NCI-H460 (cell line): Measurements from ENCODE around the gene SHISAL2A. TPM values are rescaled to one million over a fixed set of nuclear protein-coding genes. Genes with fewer than 3 reads are reported as not detected.
"Not testable (repeated sequence)": the region's sequence is repeated elsewhere in the genome, so short reads cannot be mapped to it uniquely, and the experiment has no call there.

Experiments
- DNase-seq: peaks from one replicate; pipeline ENCODE4 v3.0.0-alpha.2; 2016; ENCODE audit warnings: low read depth; ENCODE audit errors: extremely low read depth
- total RNA-seq: library from RNA; depleted of rRNA; stranded (reverse); fragments of >200 nt; shearing (Covaris generic); gene quantifications from 2 replicates; pipeline ENCODE4 v1.2.3, GENCODE V29; 2014; rRNA removed

The SHISAL2A gene
- total RNA-seq, 1 experiment from 2014 or later = not detected

DNA sequence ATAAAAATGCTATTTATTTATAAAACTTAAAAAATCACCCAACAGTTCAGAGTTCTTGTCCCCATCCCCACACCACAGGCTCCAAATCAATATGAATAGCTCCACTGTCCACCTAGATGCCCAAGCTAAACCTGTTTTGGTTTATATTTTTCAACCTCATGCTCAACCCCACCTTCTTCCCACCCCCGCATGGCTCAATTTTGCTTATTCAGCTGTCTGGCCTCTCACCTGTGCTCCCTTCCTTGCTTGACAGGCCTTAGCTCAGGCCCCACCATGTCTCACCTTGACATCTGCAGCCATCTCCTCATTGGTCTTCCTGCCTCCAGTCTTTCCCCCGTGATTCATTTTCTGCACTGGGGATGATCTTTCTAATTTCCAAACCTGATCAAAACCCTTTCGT, 47.4 kb downstream of the SHISAL2A start:
- no peak for DNase-seq

DNA sequence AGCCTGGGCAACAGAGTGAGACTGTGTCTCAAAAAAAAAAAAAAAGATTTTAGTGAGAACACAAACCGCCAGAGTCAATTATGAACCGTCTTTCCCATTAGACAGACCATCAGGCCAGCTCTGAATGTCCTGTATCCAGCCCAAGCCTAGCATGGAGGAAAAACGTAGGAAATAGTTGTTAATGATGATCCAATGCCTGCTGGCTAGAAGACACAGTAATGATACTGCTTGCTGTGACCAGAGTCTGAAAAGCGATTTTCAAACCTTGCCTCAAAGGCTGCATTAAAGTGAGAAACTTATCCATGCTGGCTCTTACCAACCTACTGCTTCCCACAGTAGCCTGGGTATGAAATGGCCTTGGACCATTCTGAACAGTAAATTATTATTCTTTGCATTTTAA, 48.2 kb downstream of the SHISAL2A start:
- no peak for DNase-seq

DNA sequence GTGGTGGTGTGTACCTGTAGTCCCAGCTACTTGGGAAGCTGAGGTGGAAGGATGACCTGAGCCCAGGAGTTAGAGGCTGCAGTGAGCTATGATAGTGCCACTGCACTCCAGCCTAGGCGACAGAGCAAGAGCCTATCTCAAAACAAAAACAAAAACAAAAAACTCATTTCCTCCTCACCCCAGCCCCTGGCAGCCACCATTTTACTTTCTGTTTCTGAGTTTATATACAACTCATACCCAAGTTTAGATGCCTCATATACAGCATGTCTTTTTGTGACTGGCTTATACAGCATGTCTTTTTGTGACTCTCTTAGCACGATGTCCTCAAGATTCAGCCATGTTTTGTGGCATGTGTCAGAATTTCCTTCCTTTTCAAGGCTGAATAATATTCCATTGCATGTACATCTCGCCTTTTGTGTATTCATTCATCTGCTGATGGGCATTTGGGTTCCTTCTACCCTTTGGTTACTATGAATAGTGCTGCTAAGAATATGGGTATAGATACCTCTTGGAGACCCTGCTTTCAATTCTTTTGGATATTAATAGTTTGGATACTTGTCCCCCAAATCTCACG, 50.5 kb downstream of the SHISAL2A start:
- DNase-seq = no peak

DNA sequence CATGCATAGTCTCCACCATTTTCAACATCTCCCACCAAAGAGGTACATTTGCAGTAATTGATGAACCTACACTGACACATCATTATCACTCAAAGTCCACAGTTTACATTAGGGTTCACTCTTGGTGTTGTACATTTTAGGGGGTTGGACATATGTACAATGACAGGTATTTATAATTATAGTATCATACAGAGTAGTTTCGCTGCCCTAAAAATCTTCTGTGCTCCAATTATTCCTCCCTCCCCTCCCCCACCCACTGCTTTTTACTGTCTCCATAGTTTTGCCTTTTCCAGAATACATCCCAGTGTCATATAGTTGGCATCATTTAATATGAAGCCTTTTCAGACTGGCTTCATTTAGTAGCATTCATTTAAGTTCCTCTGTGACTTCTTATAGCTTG, 51.6 kb downstream of the SHISAL2A start:
- DNase-seq = no peak

DNA sequence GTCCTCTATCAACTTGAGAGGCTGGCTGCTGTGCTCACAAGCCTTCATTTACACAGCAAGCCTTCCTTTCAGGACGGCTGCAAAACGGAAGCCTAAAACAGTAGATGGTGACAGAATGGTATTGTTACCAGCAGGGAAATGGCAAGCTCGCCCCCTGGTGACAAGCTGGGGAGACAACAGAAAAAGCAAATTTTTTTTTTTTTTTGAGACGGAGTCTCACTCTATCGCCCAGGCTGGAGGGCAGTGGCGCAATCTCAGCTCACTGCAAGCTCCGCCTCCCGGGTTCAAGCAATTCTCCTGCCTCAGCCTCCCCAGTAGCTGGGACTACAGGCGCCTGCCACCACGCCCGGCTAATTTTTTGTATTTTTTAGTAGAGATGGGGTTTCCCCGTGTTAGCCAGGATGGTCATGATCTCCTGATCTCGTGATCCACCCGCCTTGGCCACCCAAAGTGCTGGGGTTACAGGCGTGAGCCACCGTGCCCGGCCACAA, 53.3 kb downstream of the SHISAL2A start:
- peak; percentile 45 for DNase-seq

DNA sequence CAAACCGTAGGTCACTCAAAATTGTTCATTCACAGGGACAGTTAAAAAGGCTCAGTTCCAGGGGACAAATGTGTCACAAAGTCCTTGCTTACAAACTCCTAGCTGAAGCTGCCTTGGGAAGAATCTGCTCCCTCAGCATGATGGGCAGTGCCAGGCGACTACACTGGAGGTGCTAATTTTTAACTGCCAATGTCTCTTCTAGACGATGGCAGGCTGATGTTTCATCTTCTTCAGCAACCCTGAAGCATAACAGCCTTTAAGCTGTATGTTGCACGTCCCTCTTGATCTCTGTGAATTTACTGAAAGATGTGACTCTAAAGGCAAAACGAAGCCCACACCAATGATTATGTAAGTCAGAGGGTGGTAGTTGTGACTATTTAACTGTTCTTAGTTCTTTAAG, 53.9 kb downstream of the SHISAL2A start:
- DNase-seq = no peak

DNA sequence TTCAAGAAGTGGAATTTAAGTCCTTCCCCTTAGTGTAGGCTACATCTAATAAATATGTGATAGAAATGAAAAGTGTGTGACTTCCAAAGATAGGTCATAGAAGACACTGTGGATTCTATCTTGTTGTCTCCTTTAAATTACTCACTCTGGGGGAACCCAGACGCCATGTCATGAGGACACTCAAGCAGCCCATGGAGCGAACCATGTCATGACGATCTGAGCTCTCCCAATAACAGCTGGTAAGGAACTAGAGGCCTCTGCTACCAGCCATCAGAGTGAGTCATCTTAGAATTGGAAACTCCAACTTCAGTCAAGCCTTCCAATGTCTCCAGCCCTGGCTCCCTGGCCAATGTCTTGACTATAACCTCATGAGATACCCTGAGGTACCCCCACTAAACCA, 58.9 kb downstream of the SHISAL2A start:
- DNase-seq = no peak

DNA sequence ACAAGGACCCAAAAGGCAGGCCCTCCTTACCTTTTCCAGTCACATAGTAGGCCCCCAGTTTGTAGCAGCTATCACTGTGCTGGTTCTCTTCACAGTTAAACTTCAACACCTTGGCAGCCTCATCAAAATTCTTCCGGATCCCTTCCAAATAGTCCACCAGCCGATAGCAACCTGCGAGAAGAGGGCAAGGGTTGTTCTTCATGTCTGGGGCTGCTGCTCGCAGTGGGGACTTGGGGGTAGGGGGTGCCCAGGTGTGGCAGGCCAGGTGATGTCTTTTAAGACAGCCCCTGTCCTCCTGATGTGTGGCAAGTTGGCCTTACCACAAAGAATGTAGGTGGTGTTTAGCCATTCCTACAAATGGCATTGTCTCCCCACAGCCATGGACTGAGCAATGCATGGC, 59.7 kb downstream of the SHISAL2A start:
- DNase-seq = no peak

DNA sequence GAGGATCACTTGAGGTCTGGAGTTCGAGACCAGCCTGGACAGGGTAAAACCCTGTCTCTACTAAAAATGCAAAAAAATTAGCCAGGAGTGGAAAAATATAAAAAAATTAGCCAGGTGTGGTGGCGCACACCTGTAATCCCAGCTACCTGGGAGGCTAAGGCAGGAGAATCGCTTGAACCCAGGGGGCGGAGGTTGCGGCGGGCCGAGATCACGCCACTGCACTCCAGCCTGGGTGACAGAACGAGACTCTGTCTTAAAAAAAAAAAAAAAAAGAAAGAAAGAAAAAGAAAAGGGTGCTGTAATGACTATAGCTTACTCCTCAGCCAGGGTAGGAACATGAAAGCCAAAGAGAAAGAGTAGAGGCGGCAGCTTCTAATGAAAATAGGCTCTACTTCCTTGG, 60.4 kb downstream of the SHISAL2A start:
- not testable (repeated sequence) for DNase-seq

DNA sequence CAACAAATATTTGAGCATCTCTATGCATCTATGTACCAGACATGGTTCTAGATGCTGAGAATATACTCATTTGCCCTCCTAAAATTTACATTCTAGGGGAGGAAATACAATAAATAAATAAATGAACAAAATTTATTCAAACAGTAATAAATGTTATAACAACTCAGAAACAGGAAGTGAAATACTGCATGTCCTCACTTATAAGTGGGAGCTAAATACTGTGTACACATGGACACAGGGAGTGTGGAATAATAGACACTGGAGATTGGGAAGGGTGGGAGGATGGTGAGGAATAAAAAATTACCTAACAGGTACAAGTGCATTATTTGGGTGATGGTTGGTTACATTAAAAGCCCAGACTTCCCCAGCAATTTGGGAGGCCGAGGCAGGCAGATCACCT, 60.9 kb downstream of the SHISAL2A start:
- DNase-seq = no peak

DNA sequence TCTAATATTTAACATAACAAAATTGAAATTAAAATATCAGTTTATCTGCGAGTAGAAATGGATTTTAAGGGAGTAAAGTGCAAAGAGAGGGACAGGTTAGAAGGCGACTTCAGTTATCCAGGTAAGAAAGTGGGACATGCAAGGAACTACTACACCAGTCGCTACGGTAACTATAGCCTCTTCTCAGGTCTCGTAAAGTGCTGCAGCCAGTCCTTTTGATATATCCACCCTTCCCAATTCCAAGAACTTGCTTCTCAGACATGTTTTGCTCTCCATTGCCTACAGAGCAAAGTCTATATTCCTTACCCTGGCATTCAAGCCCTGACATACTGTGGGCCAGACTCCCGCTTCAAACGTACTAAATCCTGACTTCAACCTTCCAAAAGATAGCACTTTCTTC, 62.7 kb downstream of the SHISAL2A start:
- DNase-seq = no peak

DNA sequence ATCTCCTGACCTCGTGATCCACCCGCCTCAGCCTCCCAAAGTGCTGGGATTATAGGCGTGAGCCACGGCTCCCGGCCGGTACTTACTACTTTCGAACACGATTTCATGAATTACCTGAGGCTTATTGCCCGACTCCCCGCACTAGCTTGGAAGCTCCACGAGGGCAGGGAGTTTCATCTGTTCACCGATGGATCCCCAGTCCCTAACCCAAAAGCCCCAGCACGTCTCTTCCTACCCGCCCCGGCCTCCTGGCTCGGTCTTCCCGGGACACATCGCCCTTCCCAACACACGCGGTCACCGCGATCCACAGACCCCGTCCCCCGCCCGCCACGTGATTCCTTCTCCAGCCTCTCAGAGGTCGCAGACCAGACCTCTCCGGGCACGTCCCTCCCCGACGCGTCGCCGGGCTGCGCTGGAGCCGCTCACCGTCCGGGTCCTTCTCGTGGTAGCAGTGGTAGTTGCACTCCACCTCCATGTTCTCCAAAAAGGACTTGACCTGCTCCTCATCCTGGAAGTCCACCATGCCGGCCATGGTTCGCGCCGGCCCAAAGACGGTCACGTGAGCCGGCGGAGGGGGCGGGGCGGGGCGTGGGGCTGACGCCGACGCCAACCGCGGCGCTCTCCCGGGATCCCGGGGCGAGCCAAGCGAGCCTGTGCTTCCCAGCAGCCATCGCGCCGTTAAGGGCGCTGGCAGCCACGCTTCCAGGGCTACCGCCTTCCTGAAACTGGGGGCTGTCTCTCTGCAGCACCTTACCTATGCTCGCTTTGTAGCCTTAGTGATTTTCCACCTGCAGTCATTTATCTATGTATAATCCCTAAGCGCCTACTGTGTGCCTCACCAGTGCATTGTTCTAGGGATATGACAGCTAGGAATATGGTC, 65.1 kb downstream of the SHISAL2A start, which contains the start of gene COA7:
COA7 (minus strand) TSS at position 553 of the 880 bp plus-strand sequence; CDS start at position 532, 21 bp downstream.
- peak; percentile 68 for DNase-seq

DNA sequence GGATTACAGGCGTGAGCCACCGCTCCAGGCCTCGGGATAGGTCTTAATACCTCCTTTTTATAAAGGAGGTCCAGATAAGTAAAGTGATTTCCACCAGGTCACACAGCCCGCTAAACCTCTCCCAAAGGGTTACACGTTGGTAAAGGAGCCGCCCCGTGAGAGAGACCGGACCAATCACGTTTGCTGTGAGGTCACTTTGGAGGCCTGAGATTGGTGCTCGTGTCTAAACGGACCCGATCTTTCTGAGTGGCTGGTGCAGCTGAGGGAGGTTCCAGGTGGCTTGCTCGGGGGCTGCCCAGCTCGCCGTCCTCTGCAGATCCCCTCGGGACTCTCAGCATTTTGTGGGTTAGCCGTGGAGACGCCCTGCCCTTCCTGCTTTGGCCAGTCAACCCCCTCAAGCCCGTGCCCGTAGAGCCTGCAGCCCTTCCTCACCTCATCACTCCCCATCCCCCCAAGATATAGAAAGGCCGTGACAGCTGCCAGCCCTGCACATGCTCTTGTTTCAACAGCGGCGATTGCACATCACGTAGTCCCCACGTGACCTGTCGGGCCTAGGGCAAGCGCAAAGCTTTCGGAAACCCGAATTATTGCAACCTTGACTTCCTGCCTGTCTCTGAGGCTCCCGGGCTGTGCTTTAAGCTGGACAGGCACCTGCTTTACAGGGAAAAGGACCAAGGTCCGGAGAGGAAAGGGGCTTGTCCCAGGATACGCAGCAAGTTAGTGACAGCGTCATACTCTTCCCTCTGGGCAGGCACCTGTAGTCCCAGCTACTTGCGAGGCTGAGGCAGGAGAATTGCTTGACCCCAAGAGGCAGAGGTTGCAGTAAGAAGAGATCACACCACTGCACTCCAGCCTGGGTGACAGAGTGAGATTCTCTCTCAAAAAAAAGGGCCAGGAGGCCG, 70.2 kb downstream of the SHISAL2A start:
- peak; percentile 86 for DNase-seq

DNA sequence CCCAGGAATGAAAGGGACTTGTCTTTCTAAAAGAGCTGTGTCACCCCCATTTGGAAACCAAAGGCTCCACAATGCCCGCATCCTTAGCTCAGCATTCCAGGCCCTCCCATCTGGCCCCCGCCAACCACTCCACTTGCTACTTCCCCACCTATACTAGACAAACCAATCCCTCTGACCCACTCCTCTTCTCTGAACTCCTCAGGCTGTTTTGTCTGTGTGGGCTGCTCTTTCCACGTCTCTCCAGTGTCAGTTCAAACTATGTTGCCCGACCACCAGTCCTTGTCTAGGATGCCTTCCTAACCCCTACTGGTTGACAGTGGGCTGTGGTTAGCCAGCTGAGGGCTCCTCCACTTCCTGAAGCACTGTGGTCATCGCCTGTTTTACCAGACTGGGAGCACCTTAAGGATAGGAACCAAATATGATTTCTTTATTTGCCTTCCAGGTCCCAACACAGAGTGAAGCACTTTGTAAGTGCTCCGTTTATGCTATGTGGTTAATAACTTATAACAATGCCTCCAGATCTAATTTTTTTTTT, 73.2 kb downstream of the SHISAL2A start:
- DNase-seq = no peak

Other genes starting within 250 kb of the SHISAL2A start
- gene ORC1, start 228.7 kb upstream of the SHISAL2A start, total RNA-seq = 8.3 and 8.5 TPM in 2 replicates
- gene PRPF38A, start 228.6 kb upstream of the SHISAL2A start, total RNA-seq = 9.4 and 11.9 TPM in 2 replicates
- 27.5 and 29.4 TPM in 2 replicates for gene TUT4, start 80.1 kb upstream of the SHISAL2A start, total RNA-seq
- 0.07 TPM in 1 of 2 replicates, not detected in the other for gene GPX7, start 30.8 kb upstream of the SHISAL2A start, total RNA-seq
- 11.5 and 15.6 TPM in 2 replicates for gene COA7, start 65.2 kb downstream of the SHISAL2A start, total RNA-seq
- 12.6 and 13.8 TPM in 2 replicates for gene ZYG11B, start 93.3 kb downstream of the SHISAL2A start, total RNA-seq
- gene ZYG11A, start 209.6 kb downstream of the SHISAL2A start, total RNA-seq = 4.1 and 4.3 TPM in 2 replicates